ENCODE data around the gene SSH2.
"Not testable (repeated sequence)": the region's sequence is repeated elsewhere in the genome, so short reads cannot be mapped to it uniquely, and the experiment has no call there.

SSH2 gene

DNA sequence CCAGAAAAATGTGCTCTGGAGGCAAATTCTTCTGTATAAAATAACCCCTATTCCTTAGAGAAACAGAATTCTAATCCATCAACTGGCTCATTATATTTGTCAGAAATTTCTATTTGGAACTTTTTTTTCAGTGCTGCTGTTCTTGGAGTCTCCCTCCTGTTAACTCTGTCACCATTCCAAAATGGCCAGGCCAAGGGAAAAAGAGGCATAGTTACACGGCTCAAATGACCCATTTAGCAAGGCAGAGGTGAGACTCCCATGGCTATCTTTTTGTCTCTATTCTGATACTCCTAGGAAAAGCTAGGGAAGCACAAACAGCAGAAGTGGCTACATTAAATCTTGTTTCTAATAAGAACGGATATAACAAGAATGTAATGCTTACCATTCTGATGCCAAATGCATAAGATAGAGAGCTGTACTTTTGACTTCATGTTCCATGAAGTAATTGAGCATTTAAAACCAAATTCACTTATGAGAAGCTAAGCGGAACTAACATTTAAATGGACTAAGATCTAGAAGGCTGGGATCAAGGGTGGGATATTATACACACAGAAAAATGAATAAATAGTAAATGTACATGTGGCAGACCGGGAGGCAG, 242.9 kb downstream of the SSH2 start:
- Histone ChIP-seq H3K9me3 (ENCODE audit: control insufficient read depth in 5 of 5, low read length in 5 of 5) (no peaks in the 10 kb centered on the region), H3K4me1 (ENCODE audit: control insufficient read depth in 5 of 5, insufficient read depth in 5 of 5, low read length in 5 of 5) (peaks cover 7 to 41% (median 35%) of the 10 kb centered on the region in 5 donors)

DNA sequence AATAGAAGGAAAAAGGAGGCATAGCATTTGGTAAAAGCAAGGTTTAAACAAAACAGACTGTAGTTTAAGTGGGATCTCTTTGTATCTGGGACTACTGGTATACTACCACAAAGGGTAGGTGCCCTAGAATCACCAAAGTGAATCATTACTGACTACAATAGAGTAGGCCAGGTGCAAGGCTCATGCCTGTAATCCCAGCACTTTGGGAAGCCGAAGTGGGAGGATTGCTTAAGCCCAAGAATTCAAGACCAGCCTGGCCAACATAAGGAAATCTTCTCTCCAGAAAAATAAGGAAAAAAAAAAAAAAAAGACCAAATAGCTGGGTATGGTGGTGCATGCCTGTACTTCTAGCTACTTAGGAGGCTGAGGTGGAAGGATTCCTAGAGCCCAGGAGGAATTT, 246.5 kb downstream of the SSH2 start:
- Histone ChIP-seq H3K27me3 (ENCODE audit: control insufficient read depth in 5 of 5, insufficient read depth in 4 of 5, low read length in 5 of 5) (no peaks in the 10 kb centered on the region), H3K4me1 (ENCODE audit: control insufficient read depth in 5 of 5, insufficient read depth in 5 of 5, low read length in 5 of 5) (peaks cover 11 to 45% (median 38%) of the 10 kb centered on the region in 5 donors), H3K36me3 (ENCODE audit: control insufficient read depth in 5 of 5, insufficient read depth in 5 of 5, low read length in 5 of 5) (no peaks in the 10 kb centered on the region), H3K4me3 (ENCODE audit: low read depth in 1 of 5, low read length in 5 of 5) (peak overlapping the region in 1 of 5 donors; percentile 14), H3K27ac (ENCODE audit: low read depth, low read length) (peak overlapping the region; percentile 82), H3K9ac (ENCODE audit: low read length in 5 of 5) (peak overlapping the region in 1 of 5 donors; percentile 26), H3K9me3 (ENCODE audit: control insufficient read depth in 5 of 5, low read length in 5 of 5) (no peaks in the 10 kb centered on the region)

More for the DNA sequence above, 242.9 kb downstream of the SSH2 start:
- H3K27ac ChIP-seq (ENCODE audit: low read depth, low read length), result peak overlapping the region; percentile 90
- H3K36me3 ChIP-seq (ENCODE audit: control insufficient read depth in 5 of 5, insufficient read depth in 5 of 5, low read length in 5 of 5), result no peaks in the 10 kb centered on the region
- peak overlapping the region in 1 of 5 donors; percentile 46 for H3K9ac ChIP-seq (ENCODE audit: low read length in 5 of 5)
- no peak overlapping the region for H3K4me3 ChIP-seq (ENCODE audit: low read depth in 1 of 5, low read length in 5 of 5)
- no peaks in the 10 kb centered on the region for H3K27me3 ChIP-seq (ENCODE audit: control insufficient read depth in 5 of 5, insufficient read depth in 4 of 5, low read length in 5 of 5)

DNA sequence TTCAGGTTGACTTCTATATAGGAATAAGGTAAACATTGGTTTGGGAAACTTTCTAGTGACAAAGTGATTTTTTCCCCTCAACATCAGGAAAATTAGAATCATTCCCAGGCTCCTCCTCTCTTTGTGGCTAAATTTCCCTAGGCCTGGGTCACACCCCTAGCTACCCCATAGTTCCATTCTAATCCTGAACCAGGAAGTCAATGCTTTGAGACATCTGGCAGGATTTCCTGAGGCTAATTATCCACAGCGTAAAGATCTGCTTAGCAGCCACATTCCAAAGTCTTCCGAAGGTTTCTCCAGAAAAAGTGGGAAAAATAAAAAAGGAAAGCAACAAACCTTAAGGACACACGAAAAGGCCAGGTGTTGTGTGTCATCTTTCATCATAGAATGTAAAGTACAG, 247.0 kb downstream of the SSH2 start:
- H3K36me3 ChIP-seq (ENCODE audit: control insufficient read depth in 5 of 5, insufficient read depth in 5 of 5, low read length in 5 of 5), result no peaks in the 10 kb centered on the region
- peak overlapping the region in 3 of 5 donors; percentile 26 to 40 (median 28) for H3K9ac ChIP-seq (ENCODE audit: low read length in 5 of 5)
- peak overlapping the region; percentile 82 for H3K27ac ChIP-seq (ENCODE audit: low read depth, low read length)
- H3K4me3 ChIP-seq (ENCODE audit: low read depth in 1 of 5, low read length in 5 of 5), result peak overlapping the region in 1 of 5 donors; percentile 14
- peaks cover 11 to 48% (median 39%) of the 10 kb centered on the region in 5 donors for H3K4me1 ChIP-seq (ENCODE audit: control insufficient read depth in 5 of 5, insufficient read depth in 5 of 5, low read length in 5 of 5)
- H3K9me3 ChIP-seq (ENCODE audit: control insufficient read depth in 5 of 5, low read length in 5 of 5), result no peaks in the 10 kb centered on the region
- H3K27me3 ChIP-seq (ENCODE audit: control insufficient read depth in 5 of 5, insufficient read depth in 4 of 5, low read length in 5 of 5), result no peaks in the 10 kb centered on the region

DNA sequence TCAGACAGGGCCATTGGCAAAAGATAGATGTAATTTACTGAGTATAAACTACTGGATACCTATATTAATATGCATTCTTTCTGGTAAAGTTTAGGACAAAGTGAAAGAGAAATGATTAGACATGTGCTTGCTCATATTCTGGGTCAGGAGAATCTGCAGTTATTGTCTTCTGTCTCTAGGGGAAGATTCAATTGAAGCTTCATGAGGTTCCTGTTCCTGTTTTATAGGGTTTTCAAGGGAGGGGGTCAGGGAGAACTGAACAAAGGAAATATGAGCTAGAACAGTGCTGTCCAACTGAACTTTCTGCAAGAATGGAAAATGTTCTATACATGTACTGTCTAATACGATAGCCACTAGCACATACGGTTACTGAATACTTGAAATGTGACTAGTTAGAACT, 248.0 kb downstream of the SSH2 start:
- Histone ChIP-seq H3K9me3 (ENCODE audit: control insufficient read depth in 5 of 5, low read length in 5 of 5) (no peaks in the 10 kb centered on the region), H3K9ac (ENCODE audit: low read length in 5 of 5) (peak overlapping the region in 3 of 5 donors; percentile 6 to 36 (median 17)), H3K27ac (ENCODE audit: low read depth, low read length) (peak overlapping the region; percentile 82), H3K36me3 (ENCODE audit: control insufficient read depth in 5 of 5, insufficient read depth in 5 of 5, low read length in 5 of 5) (no peaks in the 10 kb centered on the region), H3K4me1 (ENCODE audit: control insufficient read depth in 5 of 5, insufficient read depth in 5 of 5, low read length in 5 of 5) (peaks cover 9 to 48% (median 39%) of the 10 kb centered on the region in 5 donors), H3K27me3 (ENCODE audit: control insufficient read depth in 5 of 5, insufficient read depth in 4 of 5, low read length in 5 of 5) (no peaks in the 10 kb centered on the region), H3K4me3 (ENCODE audit: low read depth in 1 of 5, low read length in 5 of 5) (no peak overlapping the region)

DNA sequence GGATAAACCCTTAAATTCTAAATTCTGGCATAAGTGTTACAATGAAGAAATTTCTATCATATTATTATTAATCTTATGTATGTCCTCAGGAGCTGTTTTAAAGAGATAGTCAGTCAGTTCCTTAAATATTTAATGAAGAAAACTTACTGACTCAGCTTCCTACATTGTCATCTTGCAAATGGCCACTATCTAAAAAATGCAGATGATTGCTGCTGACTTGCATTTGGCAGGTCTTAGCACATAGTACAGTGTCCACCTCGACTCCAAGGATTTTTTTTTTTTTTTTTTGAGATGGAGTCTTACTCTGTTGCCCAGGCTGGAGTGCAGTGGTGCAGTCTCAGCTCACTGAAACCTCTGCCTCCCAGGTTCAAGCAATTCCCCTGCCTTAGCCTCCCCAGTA, 252.2 kb downstream of the SSH2 start:
- Histone ChIP-seq H3K9me3 (ENCODE audit: control insufficient read depth in 5 of 5, low read length in 5 of 5) (no peaks in the 10 kb centered on the region), H3K9ac (ENCODE audit: low read length in 5 of 5) (peak overlapping the region in 1 of 5 donors; percentile 53), H3K4me1 (ENCODE audit: control insufficient read depth in 5 of 5, insufficient read depth in 5 of 5, low read length in 5 of 5) (peaks cover 9 to 65% (median 57%) of the 10 kb centered on the region in 5 donors), H3K4me3 (ENCODE audit: low read depth in 1 of 5, low read length in 5 of 5) (no peak overlapping the region), H3K27me3 (ENCODE audit: control insufficient read depth in 5 of 5, insufficient read depth in 4 of 5, low read length in 5 of 5) (no peaks in the 10 kb centered on the region), H3K36me3 (ENCODE audit: control insufficient read depth in 5 of 5, insufficient read depth in 5 of 5, low read length in 5 of 5) (peaks cover 0 to 3% (median 0%) of the 10 kb centered on the region in 5 donors), H3K27ac (ENCODE audit: low read depth, low read length) (peak overlapping the region; percentile 77)

DNA sequence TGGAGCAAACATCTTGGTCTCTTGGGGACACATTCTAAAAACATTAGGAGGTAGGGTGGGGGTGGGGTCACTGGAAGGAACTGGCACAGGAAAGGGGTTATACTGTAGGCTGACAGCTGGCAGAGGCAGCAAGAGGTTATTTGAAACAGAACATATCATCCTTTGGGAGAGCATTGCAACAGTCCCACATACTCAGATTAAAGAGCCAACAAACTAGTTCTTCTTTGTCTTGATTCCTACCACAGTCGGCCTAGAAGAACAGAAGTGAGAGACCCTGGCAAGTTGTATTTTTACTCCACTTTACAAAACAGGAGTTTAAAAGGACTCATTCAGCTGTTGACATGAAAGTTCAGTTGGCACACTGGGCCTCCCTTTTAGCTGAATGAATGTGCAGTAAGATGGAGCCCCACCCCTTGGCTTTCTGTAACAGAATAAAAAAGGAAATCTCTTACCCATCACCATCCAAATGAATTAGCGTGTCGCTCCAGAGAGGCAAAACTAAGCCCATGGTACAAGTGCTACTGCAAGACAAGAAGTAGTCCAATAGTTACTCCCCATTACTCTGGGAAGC, 252.7 kb downstream of the SSH2 start:
- H3K9me3 ChIP-seq (ENCODE audit: control insufficient read depth in 5 of 5, low read length in 5 of 5), result no peaks in the 10 kb centered on the region
- peaks cover 6 to 60% (median 51%) of the 10 kb centered on the region in 5 donors for H3K4me1 ChIP-seq (ENCODE audit: control insufficient read depth in 5 of 5, insufficient read depth in 5 of 5, low read length in 5 of 5)
- H3K36me3 ChIP-seq (ENCODE audit: control insufficient read depth in 5 of 5, insufficient read depth in 5 of 5, low read length in 5 of 5), result peaks cover 1 to 9% (median 2%) of the 10 kb centered on the region in 5 donors
- H3K27ac ChIP-seq (ENCODE audit: low read depth, low read length), result peak overlapping the region; percentile 77
- H3K4me3 ChIP-seq (ENCODE audit: low read depth in 1 of 5, low read length in 5 of 5), result peak overlapping the region; percentile 10 to 56 (median 39)
- H3K27me3 ChIP-seq (ENCODE audit: control insufficient read depth in 5 of 5, insufficient read depth in 4 of 5, low read length in 5 of 5), result no peaks in the 10 kb centered on the region
- H3K9ac ChIP-seq (ENCODE audit: low read length in 5 of 5), result peak overlapping the region in 1 of 5 donors; percentile 53

DNA sequence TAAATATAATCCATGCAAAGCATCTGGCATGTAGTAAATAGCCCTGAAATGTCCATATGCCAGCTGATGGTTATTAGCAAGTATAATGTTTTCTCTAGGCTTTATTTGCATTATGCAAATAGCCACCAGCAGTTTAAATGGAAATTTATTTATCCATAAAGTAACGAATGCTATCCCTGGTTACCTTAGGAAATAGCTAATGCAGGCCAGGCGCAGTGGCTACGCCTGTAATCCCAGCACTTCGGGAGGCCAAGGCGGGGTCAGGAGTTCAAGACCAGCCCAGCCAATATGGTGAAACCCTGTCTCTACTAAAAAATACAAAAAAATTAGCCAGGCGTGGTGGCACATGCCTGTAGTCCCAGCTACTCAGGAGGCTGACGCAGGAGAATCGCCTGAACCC, 254.1 kb downstream of the SSH2 start:
- H3K27ac ChIP-seq (ENCODE audit: low read depth, low read length), result peak overlapping the region; percentile 77

DNA sequence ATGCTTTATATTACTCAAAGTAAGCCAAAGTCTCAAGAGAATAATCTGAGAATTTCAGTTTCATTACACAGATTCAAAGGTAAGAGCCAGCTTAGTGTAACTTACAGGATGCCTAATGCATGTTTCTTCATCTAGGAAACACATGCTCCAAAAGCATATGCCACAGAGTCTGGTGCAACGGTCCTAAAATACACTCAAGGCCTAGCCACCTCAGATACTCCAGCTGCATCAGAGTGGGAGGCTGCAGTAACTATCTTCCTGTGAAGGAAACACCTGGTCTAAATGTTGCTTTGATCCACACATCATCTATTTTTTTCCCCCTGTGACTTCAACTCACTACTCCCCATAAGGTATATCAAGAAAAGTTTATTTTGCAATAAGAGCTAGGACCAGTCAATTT, 255.7 kb downstream of the SSH2 start:
- peaks cover 11 to 31% (median 18%) of the 10 kb centered on the region in 5 donors for H3K36me3 ChIP-seq (ENCODE audit: control insufficient read depth in 5 of 5, insufficient read depth in 5 of 5, low read length in 5 of 5)
- H3K9me3 ChIP-seq (ENCODE audit: control insufficient read depth in 5 of 5, low read length in 5 of 5), result no peaks in the 10 kb centered on the region
- H3K27ac ChIP-seq (ENCODE audit: low read depth, low read length), result peak overlapping the region; percentile 77
- no peak overlapping the region for H3K9ac ChIP-seq (ENCODE audit: low read length in 5 of 5)
- no peaks in the 10 kb centered on the region for H3K27me3 ChIP-seq (ENCODE audit: control insufficient read depth in 5 of 5, insufficient read depth in 4 of 5, low read length in 5 of 5)
- H3K4me3 ChIP-seq (ENCODE audit: low read depth in 1 of 5, low read length in 5 of 5), result peak overlapping the region in 1 of 5 donors; percentile 56
- H3K4me1 ChIP-seq (ENCODE audit: control insufficient read depth in 5 of 5, insufficient read depth in 5 of 5, low read length in 5 of 5), result peaks cover 0 to 52% (median 40%) of the 10 kb centered on the region in 5 donors

More for the DNA sequence above, 254.1 kb downstream of the SSH2 start:
- H3K4me1 ChIP-seq (ENCODE audit: control insufficient read depth in 5 of 5, insufficient read depth in 5 of 5, low read length in 5 of 5), result peaks cover 0 to 52% (median 41%) of the 10 kb centered on the region in 5 donors
- H3K4me3 ChIP-seq (ENCODE audit: low read depth in 1 of 5, low read length in 5 of 5), result peak overlapping the region; percentile 3 to 56 (median 43)
- H3K36me3 ChIP-seq (ENCODE audit: control insufficient read depth in 5 of 5, insufficient read depth in 5 of 5, low read length in 5 of 5), result peaks cover 4 to 21% (median 12%) of the 10 kb centered on the region in 5 donors
- H3K9me3 ChIP-seq (ENCODE audit: control insufficient read depth in 5 of 5, low read length in 5 of 5); H3K27me3 ChIP-seq (ENCODE audit: control insufficient read depth in 5 of 5, insufficient read depth in 4 of 5, low read length in 5 of 5): not testable (repeated sequence)
- peak overlapping the region in 2 of 5 donors; percentile 28 to 30 for H3K9ac ChIP-seq (ENCODE audit: low read length in 5 of 5)

DNA sequence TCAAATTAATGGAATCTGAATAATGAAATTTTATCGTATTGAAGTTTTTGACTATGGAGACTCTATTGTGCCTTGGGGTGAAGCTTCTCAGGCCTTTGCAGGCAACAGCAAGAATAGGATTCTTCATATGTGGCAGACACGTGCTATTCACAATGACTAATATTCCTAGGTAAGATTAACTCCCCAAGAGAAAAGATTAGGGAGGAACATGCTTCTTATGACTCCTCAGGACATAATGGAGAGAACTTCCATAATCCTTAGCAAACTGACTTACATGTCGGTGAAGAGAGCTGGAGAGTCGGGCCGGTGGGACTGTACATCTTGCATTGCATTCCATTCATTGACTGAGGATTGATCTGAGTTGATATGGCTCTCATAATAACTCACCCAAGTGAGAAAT, 258.4 kb downstream of the SSH2 start:
- Histone ChIP-seq H3K4me1 (ENCODE audit: control insufficient read depth in 5 of 5, insufficient read depth in 5 of 5, low read length in 5 of 5) (peaks cover 0 to 31% (median 21%) of the 10 kb centered on the region in 5 donors), H3K27ac (ENCODE audit: low read depth, low read length) (peak overlapping the region; percentile 11), H3K36me3 (ENCODE audit: control insufficient read depth in 5 of 5, insufficient read depth in 5 of 5, low read length in 5 of 5) (peaks cover 17 to 51% (median 36%) of the 10 kb centered on the region in 5 donors)

DNA sequence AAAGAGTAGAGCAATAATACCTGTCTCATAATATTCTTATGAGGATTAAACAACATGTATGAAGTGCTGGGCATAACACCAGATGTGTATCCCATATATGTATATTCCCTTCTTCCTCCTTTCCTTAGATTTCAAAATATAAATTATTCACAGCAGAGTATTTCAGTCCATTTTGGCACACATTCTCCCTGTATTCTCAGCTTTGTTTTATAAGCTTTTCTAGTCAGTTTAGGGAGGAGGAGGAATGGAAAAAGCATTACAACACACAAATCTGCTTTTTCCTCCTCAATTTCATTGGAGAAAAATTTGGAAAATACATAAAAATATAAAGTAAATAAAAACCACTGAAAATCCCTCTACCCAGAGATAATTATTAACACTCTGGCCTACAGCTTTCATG, 260.8 kb downstream of the SSH2 start:
- H3K4me3 ChIP-seq (ENCODE audit: low read depth in 1 of 5, low read length in 5 of 5), result no peak overlapping the region
- no peaks in the 10 kb centered on the region for H3K27me3 ChIP-seq (ENCODE audit: control insufficient read depth in 5 of 5, insufficient read depth in 4 of 5, low read length in 5 of 5)
- peak overlapping the region in 1 of 5 donors; percentile 6 for H3K9ac ChIP-seq (ENCODE audit: low read length in 5 of 5)
- H3K9me3 ChIP-seq (ENCODE audit: control insufficient read depth in 5 of 5, low read length in 5 of 5), result no peaks in the 10 kb centered on the region
- peaks cover 0 to 8% (median 6%) of the 10 kb centered on the region in 5 donors for H3K4me1 ChIP-seq (ENCODE audit: control insufficient read depth in 5 of 5, insufficient read depth in 5 of 5, low read length in 5 of 5)
- no peak overlapping the region for H3K27ac ChIP-seq (ENCODE audit: low read depth, low read length)
- H3K36me3 ChIP-seq (ENCODE audit: control insufficient read depth in 5 of 5, insufficient read depth in 5 of 5, low read length in 5 of 5), result peaks cover 29 to 74% (median 50%) of the 10 kb centered on the region in 5 donors

More for the DNA sequence above, 258.4 kb downstream of the SSH2 start:
- H3K9me3 ChIP-seq (ENCODE audit: control insufficient read depth in 5 of 5, low read length in 5 of 5), result no peaks in the 10 kb centered on the region
- H3K27me3 ChIP-seq (ENCODE audit: control insufficient read depth in 5 of 5, insufficient read depth in 4 of 5, low read length in 5 of 5), result no peaks in the 10 kb centered on the region
- no peak overlapping the region for H3K4me3 ChIP-seq (ENCODE audit: low read depth in 1 of 5, low read length in 5 of 5)
- no peak overlapping the region for H3K9ac ChIP-seq (ENCODE audit: low read length in 5 of 5)
